Measurements from ENCODE around the gene MGAT5.
"Not testable (repeated sequence)": the region's sequence is repeated elsewhere in the genome, so short reads cannot be mapped to it uniquely, and the experiment has no call there.

The MGAT5 gene

GRCh38 chr2:134457353-134457752 lies 203.5 kb downstream of the MGAT5 start:
- no peak for DNase-seq

GRCh38 chr2:134457765-134458472 lies 204.0 kb downstream of the MGAT5 start:
- no peak for DNase-seq

DNA sequence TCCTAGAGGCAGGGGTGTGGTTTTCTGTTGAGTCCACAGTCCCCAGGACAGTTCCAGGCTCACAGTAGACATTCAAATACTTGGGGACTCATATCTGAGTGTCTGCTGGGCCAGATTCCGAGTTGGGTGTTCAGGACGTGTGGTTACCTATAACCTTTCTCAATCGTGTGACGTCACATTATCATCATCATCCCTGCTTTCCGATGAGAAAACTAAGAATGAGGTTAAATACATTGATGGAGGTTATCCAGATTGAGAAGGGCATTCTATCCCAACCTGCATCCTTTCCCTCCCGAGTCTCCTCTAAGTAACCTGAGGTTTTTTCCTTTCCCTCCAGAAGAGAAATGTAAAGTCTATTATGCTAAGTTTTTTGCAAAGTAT lies 204.6 kb downstream of the MGAT5 start:
- DNase-seq = no peak

DNA sequence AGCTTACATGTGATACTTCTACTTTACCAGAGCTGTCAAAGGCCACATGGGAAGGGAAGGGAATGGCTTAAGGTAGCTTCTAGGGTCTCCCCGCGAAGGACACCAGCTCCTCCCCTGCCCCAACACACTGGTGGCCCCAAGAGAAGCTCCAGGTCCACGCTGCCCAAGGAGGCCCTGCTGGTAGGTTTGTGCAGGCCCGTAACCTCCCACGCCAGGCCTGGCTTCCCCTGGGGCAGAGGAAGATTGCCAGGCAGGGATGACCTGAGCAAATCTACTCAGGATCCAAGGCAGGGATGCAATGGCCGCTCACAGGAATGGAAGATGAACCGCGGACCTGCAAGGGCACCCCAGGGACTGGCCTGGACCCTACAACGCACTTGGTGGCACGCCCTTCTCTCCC lies 205.1 kb downstream of the MGAT5 start:
- DNase-seq = no peak

GRCh38 chr2:134459706-134460406 lies 206.0 kb downstream of the MGAT5 start:
- no peak for DNase-seq

GRCh38 chr2:134460583-134460998 lies 206.7 kb downstream of the MGAT5 start:
- DNase-seq = no peak

DNA sequence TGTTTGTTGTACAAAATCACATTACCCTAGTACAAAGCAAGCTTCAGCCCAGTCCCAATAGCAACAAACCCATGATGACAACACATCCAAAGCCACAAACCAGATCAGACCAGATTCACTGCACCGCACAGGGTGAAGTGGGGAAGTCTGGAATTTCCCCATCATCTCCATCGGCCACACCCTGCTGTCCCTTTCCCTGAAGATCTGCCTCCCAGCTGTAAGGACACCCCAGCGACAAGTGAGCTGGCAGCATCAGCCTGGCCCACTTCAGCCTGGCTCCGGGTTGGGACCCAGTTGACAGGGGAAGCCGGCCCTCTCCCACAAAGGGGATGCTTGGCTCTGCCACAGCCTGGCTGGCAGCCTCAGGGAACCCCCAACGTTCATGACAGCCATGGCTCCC lies 207.6 kb downstream of the MGAT5 start:
- no peak for DNase-seq

DNA sequence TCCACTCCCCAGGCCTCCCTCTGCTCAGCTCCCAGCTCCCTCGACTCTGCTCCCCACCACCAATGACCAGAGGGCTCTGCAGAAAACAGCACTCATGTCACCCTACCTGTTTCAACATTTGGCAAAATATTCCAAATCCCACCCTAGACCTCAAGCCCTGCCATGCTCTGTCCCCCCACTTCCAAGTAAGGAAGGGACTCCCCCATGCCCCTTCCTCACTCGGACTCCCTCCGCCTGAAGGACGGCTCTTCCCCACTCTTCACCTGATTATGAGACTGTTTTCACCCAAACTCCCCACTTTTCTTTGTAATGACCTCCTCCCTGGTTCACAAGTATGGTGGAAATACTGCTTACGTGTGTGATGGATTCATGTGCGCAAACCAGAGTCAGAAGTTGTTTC lies 208.4 kb downstream of the MGAT5 start:
- no peak for DNase-seq

GRCh38 chr2:134462791-134463698 lies 209.2 kb downstream of the MGAT5 start:
- no peak for DNase-seq

GRCh38 chr2:134463699-134464022 lies 209.8 kb downstream of the MGAT5 start:
- DNase-seq = no peak

- no peak for DNase-seq
Observed at GRCh38 chr2:134465228-134466105, 211.6 kb downstream of the MGAT5 start.

DNA sequence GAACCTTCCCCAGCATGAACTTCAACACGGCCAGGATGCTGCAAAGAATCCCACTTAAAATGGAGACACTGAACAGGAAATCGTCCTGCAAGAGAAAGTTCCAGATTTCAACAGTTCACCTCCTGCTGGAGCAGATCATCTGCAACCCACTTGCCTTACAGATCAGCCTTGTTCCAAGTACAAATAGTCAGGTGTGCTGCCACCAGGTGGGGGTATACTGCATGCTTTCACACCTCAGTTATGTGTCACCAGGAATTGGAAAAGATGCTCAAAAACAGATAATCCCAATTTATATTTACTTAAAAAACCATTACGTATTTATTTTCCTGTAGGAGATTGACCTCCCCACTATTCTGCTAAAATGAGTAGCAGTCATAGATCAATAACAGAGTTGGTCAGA lies 212.3 kb downstream of the MGAT5 start:
- no peak for DNase-seq

GRCh38 chr2:134468164-134468563 lies 214.3 kb downstream of the MGAT5 start:
- no peak for DNase-seq

DNA sequence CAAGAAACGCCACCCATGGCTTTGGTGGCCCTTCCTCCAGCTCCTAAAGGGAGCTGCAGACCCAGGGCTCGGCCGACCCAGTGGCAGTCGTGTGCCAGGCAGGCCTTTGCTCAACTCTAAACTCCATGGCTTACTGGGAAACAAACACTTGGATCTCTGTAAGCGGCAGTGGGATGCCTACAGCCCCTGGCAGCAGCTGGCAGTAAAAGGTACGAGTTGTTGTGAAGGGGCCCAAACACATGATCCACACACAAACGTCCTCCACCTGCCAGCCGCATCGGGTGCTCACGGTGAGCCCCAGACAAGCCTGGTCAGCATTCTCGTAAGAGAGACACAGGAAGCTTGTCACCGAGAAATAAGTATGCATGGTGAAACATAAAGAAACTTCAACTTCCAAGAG lies 214.9 kb downstream of the MGAT5 start:
- no peak for DNase-seq

DNA sequence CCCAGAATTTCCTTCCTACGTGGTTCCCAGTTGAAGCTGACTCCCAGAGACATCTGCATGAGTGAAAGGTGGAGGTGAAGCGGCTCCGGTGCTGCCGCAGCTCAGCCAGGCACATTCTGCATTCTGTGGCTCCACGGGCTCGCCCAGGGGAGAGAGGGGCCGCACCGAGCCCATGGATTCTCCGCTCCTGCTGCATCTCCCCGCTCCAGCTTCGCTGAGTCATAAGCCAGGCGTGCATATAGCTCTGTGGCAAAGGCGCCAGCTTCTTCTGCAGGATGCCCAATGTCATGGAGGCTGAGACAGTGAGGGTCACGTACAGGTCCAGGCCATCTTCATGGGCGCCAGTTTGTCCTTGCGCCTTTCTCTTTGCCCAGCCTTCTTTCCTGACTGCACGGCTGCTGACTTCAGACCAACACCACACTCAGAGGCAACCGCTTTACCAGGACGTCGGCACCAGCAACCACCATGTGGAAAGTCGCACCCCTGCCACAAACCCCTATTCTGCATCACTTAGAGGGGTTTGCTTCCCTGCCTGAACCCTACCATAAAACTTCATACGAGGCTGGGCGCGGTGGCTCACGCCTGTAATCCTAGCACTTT lies 215.7 kb downstream of the MGAT5 start:
- DNase-seq = no peak

GRCh38 chr2:134470561-134471168 lies 216.8 kb downstream of the MGAT5 start:
- no peak for DNase-seq

- not testable (repeated sequence) for DNase-seq
Observed at GRCh38 chr2:134476982-134477381, 223.1 kb downstream of the MGAT5 start.

DNA sequence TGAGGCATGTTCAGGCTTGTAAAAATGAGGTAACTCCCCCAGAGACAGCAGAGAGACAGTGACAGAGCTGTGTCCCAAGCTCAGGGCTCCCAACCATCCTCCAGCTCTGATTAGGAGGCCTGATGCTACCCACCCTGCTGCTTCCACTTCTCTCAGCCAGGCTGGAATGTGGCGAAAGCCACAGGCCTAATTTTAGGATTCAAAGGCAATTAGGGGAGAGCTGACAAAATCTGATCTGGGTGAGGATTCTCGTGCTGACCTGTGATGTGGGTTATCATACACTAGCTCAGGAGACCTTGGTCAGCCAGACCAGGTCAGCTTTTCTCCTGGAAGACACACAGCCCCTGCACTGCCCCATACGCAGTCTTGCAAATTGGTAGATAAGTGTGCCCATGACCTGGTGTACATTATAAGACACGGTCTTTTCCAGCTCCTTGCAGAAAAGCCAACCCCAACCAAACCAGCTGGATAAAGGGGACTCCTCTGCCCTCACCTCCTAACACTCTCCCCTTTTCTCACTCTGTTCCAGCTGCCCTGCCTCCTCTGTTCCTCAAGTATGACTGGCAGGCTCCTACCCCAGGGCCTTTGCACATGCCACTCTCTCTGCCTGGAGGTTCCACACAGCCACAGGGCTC lies 225.9 kb downstream of the MGAT5 start:
- DNase-seq = no peak

- no peak for DNase-seq
Observed at GRCh38 chr2:134482131-134482723, 228.4 kb downstream of the MGAT5 start.

DNA sequence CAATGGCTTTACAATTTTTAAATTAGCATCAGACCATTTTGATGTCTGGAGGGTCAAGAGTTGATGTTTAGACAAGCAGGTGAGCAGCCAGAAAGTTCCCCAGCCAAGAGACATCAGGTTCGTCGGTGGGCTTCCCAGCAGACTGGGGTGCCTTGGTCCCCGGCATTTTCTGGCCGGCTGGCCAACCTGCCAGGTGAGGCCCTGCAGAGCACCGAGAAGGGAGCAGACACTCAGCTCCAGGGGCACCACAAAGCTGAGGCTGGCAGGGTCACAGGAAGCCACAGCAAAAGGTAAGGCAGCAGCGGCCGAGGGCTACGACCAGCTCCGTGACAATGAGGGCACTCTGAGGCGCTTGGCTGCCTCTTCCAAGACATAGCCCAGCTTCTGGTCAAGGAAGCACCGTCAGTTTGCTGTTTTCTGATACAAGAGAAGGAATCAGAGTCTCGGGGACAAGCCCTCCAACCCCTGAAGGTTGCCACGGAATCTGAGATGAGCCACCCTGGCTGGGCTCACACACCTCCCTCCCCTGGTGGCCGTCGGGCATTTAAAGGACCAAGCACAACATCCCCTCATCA lies 229.0 kb downstream of the MGAT5 start:
- DNase-seq = no peak
